ENCODE results near the gene FLNB. TPM values are rescaled to one million over a fixed set of nuclear protein-coding genes. Genes with fewer than 3 reads are reported as not detected.
A peak's percentile ranks its signal among the peaks of the same experiment; 100 is the strongest.

Gene FLNB
- total and polyA plus RNA-seq, 2 of the 13 experiments (the other 11 are each of a cell fraction or from before 2014, with no cell fraction given), result 106 to 130 TPM

- Histone ChIP-seq H3K4me1 (ENCODE audit: insufficient read depth, low read length) (peaks cover 81% of the 10 kb centered on the region), H3K9me3 (ENCODE audit: low read length) (no peaks in the 10 kb centered on the region), H3K36me3 (replicated peaks in 1 of 2; ENCODE audit: control insufficient read depth in 1 of 2, insufficient read depth in 2 of 2, low read length in 2 of 2) (peaks cover 1 to 4% of the 10 kb centered on the region in 2 experiments; a peak in 1 of 5 replicates), H4K20me1 (ENCODE audit: insufficient read depth, low read length) (0 out of 2 replicates have a peak, but pooled peaks cover 4% of the 10 kb centered on the region), H3K9ac (ENCODE audit: insufficient read depth, low read depth, low read length) (no peak overlapping the region), H3K79me2 (ENCODE audit: insufficient read depth, low read length) (peaks cover 100% of the 10 kb centered on the region), H3K4me2 (ENCODE audit: low read depth, low read length) (no peak overlapping the region), H3K4me3 (replicated peaks in 1 of 3; ENCODE audit: insufficient read depth in 1 of 3, low read depth in 2 of 3, low read length in 3 of 3) (no peak overlapping the region), H3K27ac (ENCODE audit: extremely low read length, insufficient read depth, low read length) (peak overlapping the region; percentile 96), H2AFZ (ENCODE audit: low read length) (no peak overlapping the region), H3K27me3 (ENCODE audit: control insufficient read depth in 1 of 2, insufficient read depth in 2 of 2, low read length in 2 of 2) (no peaks in the 10 kb centered on the region)
- CTCF ChIA-PET (ENCODE audit: low intra/inter-chr PET ratio, low total read pairs), result no interaction called here
- no peak for TF ChIP-seq HDAC1 (CRISPR knock-in tag; IDR thresholded peaks at IDR 0.05)
- FAIRE-seq, result no peak
- DNase-seq (ENCODE audit: low spot score), result no peak
- POLR2A ChIA-PET, result interaction anchor here (0.7 kb wide), 1 partner anchor 27 kb away, joined by 3 read pairs; no protein-coding TSS in a partner anchor
- intact Hi-C loops (cut with micrococcal nuclease; ENCODE audit: unreplicated experiment), result no loop called here
- in situ Hi-C loops (cut with HindIII; ENCODE audit: extremely low pct_ligation_motif_present, low pct_unique_long_range_greater_than_20kb), result no loop called here
- ATAC-seq, result no peak
- no TSS peak for BruUV-seq (replicated peaks)
- 95% methylated on average over 5 of the region's 5 CpGs for WGBS (ENCODE audit: low lambda C conversion rate)
These were observed 39.6 kb downstream of the FLNB start for GRCh38 chr3:58047826-58048225.

- intact Hi-C loops (cut with micrococcal nuclease; ENCODE audit: unreplicated experiment), result no loop called here
- ATAC-seq, result no peak
These were observed 40.1 kb downstream of the FLNB start for GRCh38 chr3:58048301-58048700.

More at GRCh38 chr3:58048301-58048700, 40.1 kb downstream of the FLNB start:
- WGBS (ENCODE audit: low lambda C conversion rate), result 61% methylated on average over 4 of the region's 4 CpGs
- H2AFZ ChIP-seq (ENCODE audit: low read length), result no peak overlapping the region
- ChIA-PET POLR2A (interaction anchor here (1.3 to 3.4 kb wide), 5 partner anchors 8 to 258 kb away, joined by 5 to 86 read pairs (median 31); partner anchors contain the start of genes HTD2 and RPP14), CTCF (ENCODE audit: low intra/inter-chr PET ratio, low total read pairs) (no interaction called here)
- 0 out of 2 replicates have a peak, but pooled peaks cover 8% of the 10 kb centered on the region for H4K20me1 ChIP-seq (ENCODE audit: insufficient read depth, low read length)
- no peaks in the 10 kb centered on the region for H3K9me3 ChIP-seq (ENCODE audit: low read length)
- 0 out of 2 replicates have a peak, but pooled peaks have one; percentile 29 for TF ChIP-seq HDAC1 (CRISPR knock-in tag; IDR thresholded peaks at IDR 0.05)
- TF ChIP-seq TGIF2 (CRISPR knock-in tag; IDR thresholded peaks at IDR 0.05), result 0 out of 2 replicates have a peak, but pooled peaks have one; percentile 23
- TF ChIP-seq ZFYVE20 (CRISPR knock-in tag; IDR thresholded peaks at IDR 0.05; ENCODE audit: borderline replicate concordance, low read depth), result no peak
- peak; percentile 35 for TF ChIP-seq TBL1XR1 (IDR thresholded peaks at IDR 0.05; ENCODE audit: borderline replicate concordance, low read length, partially characterized antibody)
- no peak overlapping the region; a peak in 1 of 6 replicates for H3K4me3 ChIP-seq (replicated peaks in 1 of 3; ENCODE audit: insufficient read depth in 1 of 3, low read depth in 2 of 3, low read length in 3 of 3)
- FAIRE-seq (no peak), DNase-seq (ENCODE audit: low spot score) (no peak)
- H3K4me1 ChIP-seq (ENCODE audit: insufficient read depth, low read length), result peaks cover 81% of the 10 kb centered on the region
- peak overlapping the region; percentile 96 for H3K27ac ChIP-seq (ENCODE audit: extremely low read length, insufficient read depth, low read length)
- no peaks in the 10 kb centered on the region for H3K27me3 ChIP-seq (ENCODE audit: control insufficient read depth in 1 of 2, insufficient read depth in 2 of 2, low read length in 2 of 2)
- H3K9ac ChIP-seq (ENCODE audit: insufficient read depth, low read depth, low read length), result peak overlapping the region; percentile 87
- peaks cover 1 to 4% of the 10 kb centered on the region in 2 experiments; a peak in 1 of 5 replicates for H3K36me3 ChIP-seq (replicated peaks in 1 of 2; ENCODE audit: control insufficient read depth in 1 of 2, insufficient read depth in 2 of 2, low read length in 2 of 2)
- in situ Hi-C loops (cut with HindIII; ENCODE audit: extremely low pct_ligation_motif_present, low pct_unique_long_range_greater_than_20kb), result no loop called here
- BruUV-seq (replicated peaks), result no TSS peak
- peaks cover 100% of the 10 kb centered on the region for H3K79me2 ChIP-seq (ENCODE audit: insufficient read depth, low read length)
- peak overlapping the region; percentile 72 for H3K4me2 ChIP-seq (ENCODE audit: low read depth, low read length)
